Choroid plexus epithelial cell (primary cell): ENCODE measurements around the gene PKP1.

ENCODE experiments used
- DNase-seq: peaks from one replicate; pipeline ENCODE4 v3.0.0-alpha.2; 2010; ENCODE audit warnings: low read depth
- H3K4me3 ChIP-seq: 2 replicates; pipeline ENCODE4 v1.5.1; 2011; ENCODE audit warnings: low read depth, mild to moderate bottlenecking, control low read depth, low read length, moderate library complexity
- TF ChIP-seq, protein P1 (sequence below): conservative IDR thresholded peaks from 2 replicates; pipeline ENCODE4 v1.5.1; 2011; ENCODE audit warnings: low read depth, mild to moderate bottlenecking, control low read depth, inconsistent platforms, low read length, moderate library complexity

PKP1 gene

DNA sequence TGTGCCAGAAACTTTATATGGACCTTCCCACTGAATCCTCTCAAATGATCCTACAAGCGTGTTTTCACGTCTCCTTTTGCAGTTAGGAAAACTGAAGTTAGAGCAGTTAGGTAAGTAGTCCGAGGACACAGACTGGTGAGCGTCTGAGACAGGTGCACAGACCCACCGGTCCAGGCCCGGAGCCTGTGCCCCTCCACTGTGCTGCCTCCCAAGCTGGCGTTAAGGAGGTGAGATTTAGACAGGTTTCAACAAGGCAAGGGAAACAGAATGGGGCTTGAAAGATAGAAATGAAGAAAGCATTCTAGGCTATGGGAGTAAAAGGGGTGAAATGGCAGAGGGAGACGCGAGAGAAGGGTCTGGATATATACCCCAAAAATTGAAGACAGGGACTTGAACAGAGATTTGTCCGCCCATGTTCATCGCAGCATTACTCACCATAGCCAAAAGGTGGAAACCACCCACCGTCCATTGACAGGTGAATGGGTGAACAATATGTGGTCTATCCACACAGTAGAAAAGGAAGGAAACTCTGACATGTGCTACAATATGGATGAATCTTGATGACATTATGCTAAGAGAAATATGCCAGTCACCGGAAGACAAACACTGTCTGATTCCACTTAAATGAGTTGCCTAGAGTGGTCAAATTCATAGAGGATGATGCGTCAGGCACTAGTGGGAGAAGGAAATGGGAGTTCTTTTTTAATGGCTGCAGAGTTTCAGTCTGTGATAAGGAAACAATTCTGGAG is 15.7 kb upstream of the PKP1 start:
- TF ChIP-seq, protein P1, sequence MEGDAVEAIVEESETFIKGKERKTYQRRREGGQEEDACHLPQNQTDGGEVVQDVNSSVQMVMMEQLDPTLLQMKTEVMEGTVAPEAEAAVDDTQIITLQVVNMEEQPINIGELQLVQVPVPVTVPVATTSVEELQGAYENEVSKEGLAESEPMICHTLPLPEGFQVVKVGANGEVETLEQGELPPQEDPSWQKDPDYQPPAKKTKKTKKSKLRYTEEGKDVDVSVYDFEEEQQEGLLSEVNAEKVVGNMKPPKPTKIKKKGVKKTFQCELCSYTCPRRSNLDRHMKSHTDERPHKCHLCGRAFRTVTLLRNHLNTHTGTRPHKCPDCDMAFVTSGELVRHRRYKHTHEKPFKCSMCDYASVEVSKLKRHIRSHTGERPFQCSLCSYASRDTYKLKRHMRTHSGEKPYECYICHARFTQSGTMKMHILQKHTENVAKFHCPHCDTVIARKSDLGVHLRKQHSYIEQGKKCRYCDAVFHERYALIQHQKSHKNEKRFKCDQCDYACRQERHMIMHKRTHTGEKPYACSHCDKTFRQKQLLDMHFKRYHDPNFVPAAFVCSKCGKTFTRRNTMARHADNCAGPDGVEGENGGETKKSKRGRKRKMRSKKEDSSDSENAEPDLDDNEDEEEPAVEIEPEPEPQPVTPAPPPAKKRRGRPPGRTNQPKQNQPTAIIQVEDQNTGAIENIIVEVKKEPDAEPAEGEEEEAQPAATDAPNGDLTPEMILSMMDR: no peak
- DNase-seq: peak; percentile 14
- no peak overlapping the region for H3K4me3 ChIP-seq

DNA sequence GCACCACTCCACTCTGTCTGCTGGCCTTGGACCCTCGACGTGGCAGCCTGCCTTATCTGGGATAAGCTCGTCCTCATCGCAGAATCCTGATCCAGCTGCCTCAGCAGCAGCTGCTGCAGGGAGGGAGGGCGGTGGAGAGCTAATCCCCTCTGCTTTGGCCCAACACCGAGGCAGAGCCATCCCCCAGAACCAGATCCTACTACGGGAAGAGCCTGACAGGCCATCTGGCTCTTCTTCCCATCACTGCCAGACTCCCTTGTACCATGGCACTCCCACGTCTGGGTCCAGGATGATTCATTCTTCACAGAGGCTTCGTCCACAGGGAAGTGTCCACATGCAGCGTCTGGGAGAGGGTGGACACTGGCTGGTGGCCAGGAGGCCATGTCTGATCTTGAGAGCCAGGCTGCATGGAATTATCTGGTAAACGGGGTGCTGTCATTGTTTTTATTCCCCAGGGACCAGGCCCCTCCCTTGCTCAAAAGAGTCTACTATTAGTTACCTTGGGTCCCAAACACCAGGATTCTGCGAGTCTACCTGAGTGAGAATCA is 14.6 kb upstream of the PKP1 start:
- peak; percentile 51 for DNase-seq
- H3K4me3 ChIP-seq: no peak overlapping the region
- TF ChIP-seq, protein P1: no peak

DNA sequence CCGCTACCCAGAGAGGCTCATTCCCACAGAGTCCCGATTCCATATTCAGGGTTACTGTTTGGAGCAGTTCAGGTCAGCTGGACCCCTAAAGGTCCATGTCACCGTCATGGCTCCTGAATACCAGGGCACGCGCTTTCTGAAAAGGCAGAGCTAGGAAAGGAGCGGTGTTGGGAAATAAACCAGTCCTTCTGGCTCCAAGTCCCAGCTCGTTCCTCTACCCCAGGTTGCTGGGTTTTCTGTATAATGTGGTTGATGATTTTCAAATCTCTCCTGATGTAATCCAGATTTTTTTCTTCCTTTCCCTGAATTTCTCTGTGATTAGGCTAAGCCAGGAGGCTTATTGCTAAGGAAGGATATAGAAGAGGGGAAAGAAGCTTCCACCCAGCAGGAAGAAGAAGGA is 14.0 kb upstream of the PKP1 start:
- no peak for DNase-seq
- no peak overlapping the region for H3K4me3 ChIP-seq
- TF ChIP-seq, protein P1: no peak

DNA sequence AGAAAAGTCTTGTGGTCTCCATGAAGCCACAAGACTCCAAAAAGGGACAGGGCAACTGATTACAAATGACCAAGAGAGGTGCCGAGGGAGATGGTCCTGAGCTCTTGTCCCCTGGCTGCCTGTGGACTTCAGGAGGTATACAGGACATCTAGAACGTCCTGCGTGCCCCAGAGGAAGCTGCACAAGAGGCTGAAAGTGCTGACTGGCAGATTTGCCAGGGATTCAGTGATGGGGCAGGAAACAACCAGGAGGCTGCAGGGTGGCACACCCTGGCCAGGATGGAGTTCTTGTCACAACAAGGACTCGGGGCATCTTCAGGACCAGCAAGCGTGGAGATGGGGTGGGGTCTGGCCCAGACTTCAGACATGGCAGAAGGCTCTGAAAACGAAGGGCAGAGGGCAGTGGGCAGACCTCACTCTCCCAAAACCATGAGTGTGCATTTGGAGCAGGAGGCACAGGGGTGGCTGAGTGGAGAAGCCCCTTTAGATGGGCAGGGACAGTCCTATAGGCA is 13.4 kb upstream of the PKP1 start:
- H3K4me3 ChIP-seq: no peak overlapping the region
- TF ChIP-seq, protein P1: no peak
- DNase-seq: no peak

DNA sequence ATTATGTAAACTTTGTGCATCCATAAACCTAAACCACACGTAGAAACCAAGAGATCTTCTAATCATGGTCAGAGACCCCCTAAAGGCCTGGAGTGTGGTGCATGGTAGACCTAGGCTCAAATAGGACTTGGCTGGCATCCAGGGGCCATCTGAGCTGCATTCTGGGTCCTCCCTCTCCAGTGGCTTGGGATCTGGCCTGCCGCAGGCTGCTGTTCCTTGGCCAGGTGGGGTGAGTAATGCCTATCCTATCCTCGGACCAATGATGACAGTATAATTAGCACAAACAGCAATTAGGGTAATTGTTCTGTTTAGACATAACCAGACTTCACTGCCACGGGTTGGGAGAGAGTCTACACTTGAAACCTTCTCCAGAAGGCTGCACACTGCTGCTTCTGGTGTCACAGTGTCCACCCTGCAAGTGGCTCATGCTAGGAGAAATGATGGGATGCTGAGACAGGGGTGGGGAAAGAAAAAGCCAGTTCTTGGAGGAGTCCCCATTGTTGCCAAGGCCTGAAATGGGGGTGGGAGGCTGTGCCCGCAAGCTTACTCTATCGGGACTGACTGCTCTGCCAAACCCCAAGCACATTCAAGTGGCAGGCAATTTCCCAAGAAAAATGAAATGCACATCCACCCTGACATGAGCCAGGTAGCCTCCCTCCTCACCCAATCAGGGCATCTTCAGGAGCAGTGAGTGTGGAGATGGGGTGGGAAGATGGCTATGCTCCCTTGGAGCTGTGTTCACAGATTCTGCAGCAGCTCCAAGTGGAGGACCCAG is 12.5 kb upstream of the PKP1 start:
- H3K4me3 ChIP-seq: no peak overlapping the region
- TF ChIP-seq, protein P1: no peak
- DNase-seq: no peak

DNA sequence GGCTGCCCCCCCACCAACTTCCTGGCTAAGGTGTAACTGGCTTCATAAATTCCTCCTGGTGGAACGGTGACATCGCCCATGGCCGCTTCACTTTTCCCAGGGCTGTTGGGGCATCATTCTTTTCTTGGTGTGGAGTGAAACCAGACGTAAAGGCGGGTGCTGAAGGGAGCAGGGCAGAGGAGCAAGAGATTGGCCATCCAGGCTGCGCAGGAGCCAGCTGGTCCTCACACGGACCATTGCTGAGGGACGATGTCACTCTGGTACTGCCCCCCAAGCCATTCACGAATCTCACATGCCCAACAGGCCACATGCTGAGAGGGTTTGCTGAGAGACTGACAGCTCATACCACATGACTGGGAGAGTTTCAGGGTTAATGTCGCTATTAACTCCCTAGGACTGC is 10.5 kb upstream of the PKP1 start:
- H3K4me3 ChIP-seq: no peak overlapping the region
- no peak for DNase-seq
- TF ChIP-seq, protein P1: no peak
